SIG-M5 treated with dmso at 0.1 percent for 504 hours (cell line): ENCODE data around the gene CCDC6.
A peak's percentile ranks its signal among the peaks of the same experiment; 100 is the strongest.
"Not testable (repeated sequence)": the region's sequence is repeated elsewhere in the genome, so short reads cannot be mapped to it uniquely, and the experiment has no call there.

Experiments
- DNase-seq: peaks from one replicate; lab custom pipeline; 2025; ENCODE audit not compliant: unreplicated experiment; lab: John Stamatoyannopoulos, UW

Gene CCDC6

DNA sequence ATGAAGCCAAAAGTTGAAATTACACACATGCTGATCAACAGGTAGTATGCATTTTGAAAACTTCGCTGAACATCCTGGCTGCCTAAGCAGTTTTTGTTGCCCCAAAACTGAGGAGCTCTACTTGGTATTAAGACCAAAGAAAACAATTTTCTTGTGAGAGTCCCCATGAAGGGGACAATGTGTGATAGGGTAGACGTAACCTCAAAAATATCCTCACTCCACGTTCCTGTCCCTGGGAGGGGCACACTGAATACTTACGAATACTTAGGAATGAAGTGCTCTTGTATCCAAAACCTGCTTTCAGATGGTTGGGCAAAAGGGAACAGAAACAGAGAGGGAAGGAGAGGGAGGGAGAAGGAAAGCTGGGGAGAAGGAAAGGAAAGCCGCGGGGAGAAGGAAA is 24.7 kb downstream of the CCDC6 start:
- DNase-seq = no peak

DNA sequence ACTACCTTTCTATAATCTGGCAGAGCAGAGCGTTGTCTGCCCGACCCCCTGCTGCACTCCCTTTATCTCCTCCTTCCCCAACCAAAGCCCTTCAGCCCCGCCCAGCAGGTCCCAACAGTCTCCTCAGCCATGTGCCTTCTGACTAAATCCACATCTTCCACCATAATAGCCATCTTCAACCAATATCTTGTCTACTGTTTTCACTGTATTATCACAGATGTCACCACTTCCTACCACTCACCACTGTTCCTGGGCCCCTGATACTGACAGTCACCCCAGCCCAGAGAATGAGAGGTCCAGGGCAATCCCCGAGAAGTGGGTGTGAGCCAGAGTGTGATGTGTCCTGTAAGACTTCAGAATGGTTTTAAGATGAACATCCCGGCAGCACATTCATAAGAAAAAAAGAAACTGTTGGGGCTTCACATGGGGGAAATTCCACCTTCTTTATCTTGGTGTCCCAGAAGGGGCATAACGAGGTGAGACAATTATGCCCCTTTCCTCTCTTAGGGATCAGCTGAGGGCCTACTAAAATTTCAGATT is 25.3 kb downstream of the CCDC6 start:
- DNase-seq = no peak

DNA sequence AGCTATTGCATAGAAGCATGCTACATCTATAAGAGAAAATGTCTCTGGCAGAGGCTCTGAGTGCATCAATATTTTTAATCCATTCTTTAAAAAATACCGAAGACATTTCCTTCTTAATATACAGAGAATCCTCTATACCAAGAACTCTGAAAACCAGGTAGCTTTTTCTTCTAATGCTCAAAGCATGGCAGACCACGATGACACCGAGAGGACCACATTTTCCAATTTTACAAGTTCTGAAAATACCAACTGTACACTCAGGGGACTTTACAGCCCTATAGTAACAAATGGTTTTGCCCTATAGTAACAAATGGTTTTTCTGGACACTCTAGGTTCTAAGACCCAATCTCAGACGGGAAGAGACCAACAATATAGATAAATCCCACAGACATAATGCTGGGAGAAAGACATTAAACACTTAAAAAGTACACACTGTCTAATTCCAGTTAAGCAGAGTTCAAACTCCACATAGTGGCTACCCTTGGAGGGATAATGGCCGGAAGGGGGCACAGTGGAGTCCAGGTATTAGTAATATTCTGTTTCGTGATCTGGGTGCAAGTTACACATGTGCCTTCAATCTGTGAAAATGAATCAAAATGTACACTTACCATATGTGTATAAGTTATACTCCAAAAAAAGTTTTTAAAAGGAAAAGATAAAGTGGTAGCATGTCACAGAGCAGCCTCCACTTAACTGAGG is 26.2 kb downstream of the CCDC6 start:
- DNase-seq = no peak

DNA sequence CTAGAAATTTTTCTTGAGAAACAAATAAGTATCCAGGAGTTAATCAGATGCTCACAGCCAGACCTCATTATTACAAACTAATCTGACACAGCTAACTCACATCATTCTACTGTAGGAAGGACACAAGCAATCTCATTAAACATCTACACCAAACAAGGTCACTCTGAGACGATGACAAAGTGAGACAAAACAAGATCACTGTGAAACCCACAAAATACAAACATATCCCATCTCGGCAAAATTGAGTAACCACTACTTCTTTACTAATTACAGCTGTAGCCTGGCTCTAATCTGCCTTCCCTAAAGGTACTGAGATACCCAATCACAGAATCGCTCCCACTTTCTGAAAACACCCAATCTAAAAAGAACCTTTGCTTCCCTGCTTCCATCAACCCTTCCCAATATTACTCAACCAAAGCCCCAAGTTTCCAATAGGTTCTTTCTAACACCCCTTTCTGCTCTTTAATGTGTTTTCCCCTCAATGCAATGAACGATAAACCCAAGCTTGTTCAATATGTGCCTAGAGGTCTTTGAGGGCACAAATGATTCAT is 26.9 kb downstream of the CCDC6 start:
- DNase-seq = no peak

DNA sequence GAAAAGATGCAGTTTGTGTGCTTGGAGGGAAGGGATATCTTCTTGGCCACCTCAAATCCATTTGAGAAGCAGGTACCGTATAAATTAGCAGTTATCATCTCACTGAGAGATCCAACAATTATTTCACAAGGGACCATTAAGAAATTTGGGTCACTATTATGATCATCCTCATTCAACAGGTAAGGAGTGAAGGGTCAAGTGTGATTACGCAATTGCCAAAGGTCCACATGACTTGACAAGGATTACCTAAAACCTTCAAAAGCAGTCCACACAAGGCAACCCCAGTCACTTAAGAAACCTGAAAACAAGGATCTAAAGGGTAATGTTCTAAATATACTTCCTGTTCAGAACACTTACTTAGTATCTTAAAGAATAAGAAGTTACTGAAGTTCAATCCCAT is 27.4 kb downstream of the CCDC6 start:
- DNase-seq = no peak

DNA sequence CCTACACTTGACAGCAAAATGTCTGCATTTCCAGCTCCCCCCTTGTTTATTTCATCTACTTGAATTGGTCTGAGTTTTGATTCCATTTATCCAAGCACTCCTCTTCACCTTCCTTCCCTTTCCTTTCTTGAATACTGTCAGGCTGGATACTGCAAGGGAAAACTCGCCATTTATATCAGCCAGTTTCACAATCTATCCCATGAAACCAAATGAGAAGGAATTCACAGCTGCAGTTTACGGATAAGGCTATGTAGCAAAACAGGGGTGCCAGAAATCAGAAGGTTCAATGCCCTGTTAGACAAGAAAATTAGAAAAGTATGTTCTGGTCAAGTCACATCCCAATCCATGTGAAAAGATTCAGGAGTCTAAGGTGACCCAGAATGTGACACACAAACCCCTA is 28.1 kb downstream of the CCDC6 start:
- DNase-seq = no peak

DNA sequence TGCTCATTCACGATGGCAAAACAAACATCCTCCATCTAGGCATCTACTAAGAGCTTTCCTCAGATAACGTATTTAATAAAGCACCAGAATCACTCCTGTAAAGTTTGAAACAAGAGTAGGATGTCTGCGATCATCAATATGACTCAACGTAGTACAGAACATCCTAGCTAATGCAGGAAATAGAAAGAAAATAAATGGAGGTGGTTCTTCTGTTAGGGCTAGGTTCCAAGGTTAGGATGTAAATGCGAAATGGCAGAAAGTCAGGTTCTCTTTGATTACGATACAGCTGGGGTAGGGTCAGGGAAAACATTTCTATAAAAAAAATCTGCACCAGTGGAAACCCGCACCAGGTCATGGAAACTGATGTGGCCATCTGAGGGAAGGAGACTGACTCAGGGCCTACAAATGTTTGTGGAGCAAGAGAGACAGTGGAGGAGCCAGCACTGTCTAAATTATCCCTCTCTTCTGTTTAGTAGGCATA is 29.1 kb downstream of the CCDC6 start:
- no peak for DNase-seq

DNA sequence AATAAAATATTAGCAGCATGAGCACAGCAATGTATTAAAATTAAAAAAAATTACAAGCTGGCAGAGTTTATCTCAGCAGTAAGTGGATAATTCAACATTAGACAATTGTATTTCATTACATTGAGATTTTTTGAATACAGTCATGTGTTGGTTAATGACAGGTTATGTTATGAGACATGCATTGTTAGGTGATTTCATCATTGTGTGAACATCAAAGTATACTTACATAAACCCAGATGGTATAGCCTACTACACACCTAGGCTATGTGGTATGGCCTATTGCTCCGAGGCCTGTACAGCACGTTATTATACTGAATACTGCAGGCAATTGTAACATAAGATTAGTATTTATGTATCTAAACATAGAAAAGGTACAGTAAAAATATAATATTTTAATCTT is 29.7 kb downstream of the CCDC6 start:
- DNase-seq = no peak

DNA sequence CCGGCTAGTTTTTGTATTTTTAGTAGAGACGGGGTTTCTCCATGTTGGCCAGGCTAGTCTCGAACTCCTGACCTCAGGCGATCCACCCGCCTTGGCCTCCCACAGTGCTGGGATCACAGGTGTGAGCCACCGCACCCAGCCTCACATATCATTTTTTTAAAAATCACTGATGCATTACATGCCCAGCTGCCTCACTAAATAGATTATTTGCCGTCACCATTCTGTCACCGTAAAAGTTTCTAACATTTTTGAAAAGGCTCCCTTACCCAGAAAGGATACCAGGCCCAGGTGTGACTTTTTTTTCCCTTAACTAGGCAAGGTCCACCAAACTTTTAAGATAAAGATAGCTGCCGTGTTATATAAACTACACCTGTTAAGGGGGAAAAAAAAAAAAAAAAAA is 30.1 kb downstream of the CCDC6 start:
- DNase-seq = not testable (repeated sequence)

DNA sequence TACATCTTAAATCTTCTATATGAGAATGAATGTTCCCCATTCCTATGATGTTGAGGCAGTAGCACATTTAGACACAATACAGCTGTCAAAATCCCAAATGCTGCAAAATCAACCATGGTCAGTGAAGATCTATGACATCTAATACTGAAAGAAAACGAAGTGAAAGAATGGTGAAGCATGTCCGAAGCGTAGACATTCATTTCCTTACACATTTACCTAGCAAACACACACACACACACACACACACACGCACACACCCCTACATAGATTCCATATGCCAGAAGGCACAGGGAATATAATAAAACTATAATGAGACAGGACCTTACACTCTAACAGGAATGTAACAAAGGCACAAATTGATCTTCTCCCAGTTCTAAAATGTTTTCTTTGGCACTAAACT is 32.5 kb downstream of the CCDC6 start:
- DNase-seq = no peak

DNA sequence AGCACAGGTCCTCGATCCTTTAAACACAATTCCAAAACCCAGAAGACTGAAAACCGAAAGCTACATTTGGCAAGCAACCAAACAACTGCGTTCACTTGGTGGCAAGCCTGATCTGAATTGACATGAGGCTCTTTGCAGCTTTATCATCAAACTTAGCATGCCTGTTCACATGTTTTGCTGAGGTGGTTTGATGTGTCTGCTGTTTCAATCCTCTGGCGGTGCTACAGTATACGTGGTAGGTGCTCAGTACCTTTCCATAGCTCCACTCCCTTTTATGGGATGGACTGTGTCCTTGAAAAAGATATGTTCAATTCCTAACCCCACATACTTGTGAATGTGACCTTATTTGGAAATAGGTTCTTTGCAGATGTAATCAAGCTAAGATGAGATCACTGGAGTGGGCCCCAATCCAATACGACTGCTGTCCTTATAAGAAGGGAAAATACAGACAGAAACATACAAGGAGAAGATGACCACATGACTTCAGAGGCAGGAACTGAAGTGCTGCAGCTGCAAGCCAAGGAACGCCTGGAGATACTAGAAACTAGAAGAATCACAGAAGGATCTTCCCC is 33.4 kb downstream of the CCDC6 start:
- peak; percentile 3 for DNase-seq

DNA sequence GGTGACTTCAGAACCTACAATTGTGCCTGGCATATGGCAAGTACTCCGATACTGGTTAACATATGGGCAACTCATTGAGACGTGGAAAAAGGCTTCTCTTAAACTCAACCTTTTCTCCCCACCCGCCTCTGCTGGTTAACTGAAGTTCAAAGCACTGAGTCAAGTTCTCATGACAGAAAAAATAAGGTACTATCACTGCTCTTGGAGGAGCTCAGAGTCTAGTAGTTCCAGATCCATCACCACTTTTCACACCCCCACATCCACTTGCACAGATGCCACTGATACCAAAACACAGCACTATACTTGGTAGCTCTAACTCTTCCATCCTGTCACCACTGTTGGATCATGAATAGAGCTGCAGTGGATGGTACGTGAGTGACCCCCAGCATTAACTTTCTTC is 36.2 kb downstream of the CCDC6 start:
- no peak for DNase-seq

DNA sequence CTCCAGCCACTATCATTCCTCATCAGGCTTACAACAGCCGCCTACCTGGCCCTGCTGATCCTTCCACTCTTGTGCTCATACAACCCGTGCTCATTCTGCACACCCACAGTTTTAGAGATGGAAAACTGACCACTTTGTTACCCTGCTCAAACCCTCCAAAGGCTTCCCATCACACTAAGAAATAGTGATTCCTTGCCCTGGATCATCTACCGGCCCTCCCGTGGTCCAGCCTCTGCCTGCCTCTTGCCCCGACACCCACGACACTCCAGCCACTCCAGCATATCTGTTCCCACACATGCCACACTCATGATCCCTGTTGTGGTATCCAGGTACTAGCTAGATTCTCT is 36.8 kb downstream of the CCDC6 start:
- no peak for DNase-seq

DNA sequence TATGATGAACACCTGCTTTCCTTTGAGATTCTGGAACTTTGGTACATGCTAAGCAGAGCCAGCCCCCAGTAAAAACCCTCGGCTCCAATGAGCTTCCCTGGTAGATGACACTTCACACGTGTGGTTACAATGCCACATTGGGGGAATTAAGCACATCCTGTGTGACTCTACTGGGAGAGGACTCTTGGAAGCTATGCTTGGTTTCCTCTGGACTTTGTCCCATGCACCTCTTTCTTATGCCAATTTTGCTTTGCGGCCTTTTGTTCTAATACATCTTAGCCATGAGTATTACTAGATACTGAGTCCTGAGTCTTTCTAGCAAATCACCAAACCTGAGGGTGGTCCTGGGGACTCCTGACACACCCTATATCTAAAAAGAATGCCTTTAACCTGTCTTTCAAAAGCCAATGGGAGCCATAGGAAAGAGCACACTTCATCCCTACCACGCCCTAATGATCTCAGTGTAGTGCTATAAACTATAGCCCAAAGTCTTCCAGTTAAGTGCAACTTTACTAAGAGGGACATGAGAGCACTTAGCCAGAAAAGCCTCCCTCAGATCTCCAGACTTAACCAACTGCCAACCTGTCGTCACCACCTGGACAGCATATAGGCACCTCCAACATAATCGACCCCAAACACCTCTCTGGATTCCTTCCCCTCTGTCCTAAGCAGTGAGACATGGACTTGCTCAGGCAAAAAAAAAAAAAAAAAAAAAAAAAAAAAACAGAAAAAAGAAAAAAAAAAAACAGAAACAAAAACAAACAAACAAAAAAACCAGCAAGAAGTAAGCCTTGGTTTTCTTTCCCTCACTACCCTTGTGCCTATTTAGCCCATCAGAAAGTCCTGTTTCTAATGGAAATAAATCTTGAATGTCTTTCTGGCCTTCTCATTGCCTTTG is 37.4 kb downstream of the CCDC6 start:
- DNase-seq = no peak

DNA sequence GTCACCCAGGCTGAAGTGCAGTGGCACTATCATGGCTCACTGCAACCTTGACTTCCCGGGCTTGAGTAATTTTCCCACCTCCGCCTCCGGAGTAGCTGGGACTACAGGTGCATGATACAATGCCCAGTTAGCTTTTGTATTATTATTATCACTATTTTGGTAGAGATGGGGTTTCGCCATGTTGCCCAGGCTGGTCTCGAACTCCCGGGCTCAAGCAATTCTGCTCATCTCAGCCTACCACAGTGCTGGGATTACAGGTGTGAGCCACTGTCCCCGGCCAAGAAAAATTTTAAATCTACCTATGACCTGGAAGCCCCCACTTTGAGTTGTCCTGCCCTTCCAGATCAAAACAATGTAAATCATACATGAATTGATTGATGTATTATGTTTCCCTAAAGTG is 38.8 kb downstream of the CCDC6 start:
- no peak for DNase-seq

DNA sequence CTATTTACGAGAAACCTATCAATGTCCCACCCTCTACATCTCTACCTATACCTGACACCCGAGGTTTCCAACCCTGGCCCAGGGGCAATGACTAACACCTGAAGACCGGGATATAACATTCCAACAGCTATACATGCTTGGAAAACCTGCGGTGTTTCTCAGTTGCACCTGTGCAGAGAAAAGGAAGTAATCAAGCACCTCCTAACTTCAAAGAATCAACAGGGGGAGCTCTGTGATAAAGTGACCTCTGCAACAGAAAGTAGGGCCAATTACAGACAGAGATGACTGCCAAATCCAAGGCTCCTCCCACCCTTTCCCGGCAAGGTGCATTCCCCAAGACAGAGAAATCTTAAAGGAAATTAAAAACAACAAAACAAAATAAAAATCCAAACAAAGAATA is 41.3 kb downstream of the CCDC6 start:
- DNase-seq = peak; percentile 16

DNA sequence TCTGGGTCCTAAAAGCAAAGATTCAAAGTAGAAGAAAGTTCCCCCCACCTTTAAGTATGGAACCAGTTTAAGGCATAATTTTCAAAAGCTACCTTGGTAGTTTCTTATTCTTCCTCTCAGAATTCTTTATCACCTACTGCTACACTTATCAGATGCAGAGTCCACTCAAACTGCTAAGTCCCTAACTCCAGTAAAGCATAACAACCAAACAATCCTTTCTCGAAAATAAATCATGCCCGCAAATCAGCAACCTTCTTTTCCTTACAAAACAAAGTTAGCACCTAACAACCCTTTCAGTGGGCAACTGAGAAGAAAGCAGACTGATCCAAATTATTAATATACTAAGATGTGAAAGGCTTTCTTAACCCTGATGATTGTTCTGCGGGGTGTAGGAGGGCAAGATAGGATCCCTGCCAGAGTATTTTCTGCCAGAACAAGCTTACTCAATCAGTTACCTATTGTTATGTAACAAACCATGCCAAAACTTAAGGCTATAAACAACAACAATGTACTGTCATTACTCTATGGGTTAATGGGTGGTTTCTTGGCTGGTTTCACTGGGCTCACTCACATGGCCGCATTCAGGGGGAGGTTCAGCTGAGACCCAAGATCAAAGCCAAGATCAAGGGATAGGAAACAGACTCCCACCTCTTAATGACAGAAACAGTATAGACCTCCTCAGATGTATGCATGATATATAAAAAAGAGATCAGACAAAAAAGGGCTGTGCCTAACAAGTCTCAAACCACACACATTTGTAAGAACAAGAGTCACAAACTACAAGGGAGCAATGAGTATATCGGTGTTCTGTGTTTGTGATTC is 42.0 kb downstream of the CCDC6 start:
- DNase-seq = no peak

DNA sequence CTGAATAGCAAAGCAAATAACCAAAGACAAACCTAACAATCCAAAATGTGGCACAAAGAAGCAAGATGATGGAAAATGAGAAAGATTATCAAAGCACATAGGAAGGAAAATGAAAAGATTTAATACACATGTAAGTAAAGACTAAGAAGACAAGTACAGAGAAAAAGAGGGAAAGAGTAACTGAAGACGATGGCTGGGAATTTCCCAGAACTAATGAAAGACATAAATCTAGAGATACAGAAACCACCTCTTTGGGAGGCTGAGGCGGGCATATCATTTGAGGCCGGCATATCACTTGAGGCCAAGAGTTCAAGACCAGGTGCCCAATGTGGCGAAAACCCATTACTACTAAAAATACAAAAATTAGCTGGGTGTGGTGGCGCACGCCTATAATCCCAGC is 46.8 kb downstream of the CCDC6 start:
- no peak for DNase-seq

DNA sequence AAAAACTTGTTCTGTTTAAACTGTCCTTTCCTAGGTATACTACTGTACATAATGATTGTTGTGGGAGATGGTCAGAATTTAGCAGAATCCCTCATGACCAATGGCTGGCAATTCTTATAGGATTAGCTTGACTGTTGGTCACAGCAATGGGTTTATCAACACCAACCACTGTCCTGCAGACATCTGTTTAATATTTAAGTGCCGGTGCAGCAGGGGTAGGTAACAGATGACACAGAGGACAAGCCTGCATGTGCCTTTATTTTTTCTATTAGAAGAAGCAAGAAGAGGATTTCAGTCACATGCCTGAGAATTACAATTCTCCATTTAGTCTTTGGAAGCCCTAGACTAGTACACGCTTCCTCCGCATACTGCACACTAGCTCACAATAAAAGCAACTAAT is 48.4 kb downstream of the CCDC6 start:
- DNase-seq = no peak

DNA sequence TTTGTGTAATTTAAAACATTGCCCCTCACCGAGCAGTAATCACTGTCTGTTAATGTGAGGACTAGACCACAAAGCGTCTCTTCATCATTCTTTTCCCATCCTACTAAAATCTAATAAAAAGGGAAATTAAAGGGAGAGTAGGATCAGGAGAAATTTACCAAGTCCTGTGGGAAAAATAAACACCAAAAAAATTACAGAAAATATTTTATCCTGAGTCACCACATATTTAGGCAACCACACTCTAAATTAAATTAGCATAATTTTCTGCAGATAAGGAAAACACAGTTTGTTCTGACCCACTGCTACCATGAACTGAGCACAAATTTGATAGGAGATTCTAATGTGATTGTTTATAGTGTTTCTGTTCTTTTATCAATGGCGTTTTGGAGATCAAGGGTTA is 49.3 kb downstream of the CCDC6 start:
- no peak for DNase-seq

DNA sequence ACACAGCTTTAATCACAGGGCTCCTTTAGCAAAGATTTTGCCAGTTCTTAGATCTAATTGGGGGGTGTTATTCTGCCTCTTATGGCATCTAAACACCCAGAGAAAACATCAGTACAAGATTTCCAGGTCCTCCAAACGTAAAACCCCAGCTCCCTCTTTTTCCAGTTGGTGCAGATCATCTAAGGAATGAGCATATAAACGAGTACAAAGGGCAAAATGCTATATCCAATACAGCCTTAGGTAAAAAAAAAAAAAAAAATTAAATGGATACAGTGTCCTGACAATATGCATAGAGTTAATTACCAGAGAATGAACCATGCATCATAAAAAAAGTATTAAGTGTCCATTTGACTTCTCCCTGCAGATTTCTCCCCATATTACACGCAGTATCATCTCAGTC is 50.3 kb downstream of the CCDC6 start:
- DNase-seq = no peak
